Aortic smooth muscle cell (primary cell): ENCODE measurements around the gene SPATA31A7. TPM values are rescaled to one million over a fixed set of nuclear protein-coding genes. Genes with fewer than 3 reads are reported as not detected.

ENCODE experiments used
- total RNA-seq: library from RNA; depleted of rRNA; stranded (reverse); fragments of >200 nt; gene quantifications from 2 replicates; pipeline ENCODE4 v1.2.3, GENCODE V29; 2014

SPATA31A7 gene
- not detected in 2 replicates for total RNA-seq

GRCh38 chr9:61189736-61190135 is at the start of gene SPATA31A7:
Gene SPATA31A7, plus strand, starts transcription at chr9:61190036. Its CDS starts 29 bp downstream, at chr9:61190065.

